Brain microvascular endothelial cell (primary cell): ENCODE data around the gene ZNF207.

Source experiments
- DNase-seq: peaks from one replicate; pipeline ENCODE4 v3.0.0-alpha.2; 2020
- H3K27ac ChIP-seq: fragments of 250-450 bp; sonication (Bioruptor Pico); 2 replicates; pipeline ENCODE4 v1.5.1; 2020; ENCODE audit warnings: mild to moderate bottlenecking, moderate library complexity
- H3K27me3 ChIP-seq: fragments of 250-450 bp; sonication (Bioruptor Pico); replicated peaks from 2 replicates; pipeline ENCODE4 v1.5.1; 2020; ENCODE audit warnings: mild to moderate bottlenecking
- H3K36me3 ChIP-seq: fragments of 250-450 bp; sonication (Bioruptor Pico); replicated peaks from 2 replicates; pipeline ENCODE4 v1.5.1; 2020; ENCODE audit warnings: mild to moderate bottlenecking
- H3K4me3 ChIP-seq: 2 replicates; pipeline ENCODE4 v1.5.1; 2011; ENCODE audit warnings: low read depth, mild to moderate bottlenecking, control low read depth, low read length, moderate library complexity
- in situ Hi-C: cut with HindIII; loops from 2 replicates; pipeline ENCODE4 v1.10.0; 2017; ENCODE audit warnings: low sequenced_read_pairs, low pct_ligation_motif_present
- TF ChIP-seq, protein P1 (sequence below): IDR thresholded peaks from 2 replicates; pipeline ENCODE4 v1.5.1; 2011; ENCODE audit warnings: low read depth, mild to moderate bottlenecking, moderate library complexity, low read length, control low read depth, inconsistent platforms; ENCODE audit errors: missing control alignments

ZNF207 gene

DNA sequence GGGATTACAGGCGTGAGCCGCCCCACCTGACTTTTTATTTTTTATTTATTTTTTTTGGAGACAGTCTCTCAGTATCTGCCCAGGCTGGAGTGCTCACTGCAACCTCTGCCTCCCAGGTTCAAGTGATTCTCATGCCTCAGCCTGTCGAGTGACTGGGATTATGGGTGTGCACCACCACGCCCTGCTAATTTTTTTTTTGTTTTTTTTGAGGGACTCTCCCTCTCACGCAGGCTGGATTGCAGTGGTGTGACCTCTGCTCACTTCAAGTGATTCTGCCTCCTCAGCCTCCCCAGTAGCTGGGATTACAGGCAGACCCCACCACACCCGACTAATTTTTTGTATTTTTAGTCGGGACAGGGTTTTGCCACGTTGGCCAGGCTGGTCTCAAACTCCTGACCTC is 7.7 kb downstream of the ZNF207 start:
- in situ Hi-C loops: no loop called here
- no peak for DNase-seq
- no peaks in the 10 kb centered on the region for H3K27me3 ChIP-seq
- no peak overlapping the region for H3K27ac ChIP-seq
- peaks cover 68% of the 10 kb centered on the region for H3K36me3 ChIP-seq
- no peak overlapping the region for H3K4me3 ChIP-seq
- TF ChIP-seq, protein P1, sequence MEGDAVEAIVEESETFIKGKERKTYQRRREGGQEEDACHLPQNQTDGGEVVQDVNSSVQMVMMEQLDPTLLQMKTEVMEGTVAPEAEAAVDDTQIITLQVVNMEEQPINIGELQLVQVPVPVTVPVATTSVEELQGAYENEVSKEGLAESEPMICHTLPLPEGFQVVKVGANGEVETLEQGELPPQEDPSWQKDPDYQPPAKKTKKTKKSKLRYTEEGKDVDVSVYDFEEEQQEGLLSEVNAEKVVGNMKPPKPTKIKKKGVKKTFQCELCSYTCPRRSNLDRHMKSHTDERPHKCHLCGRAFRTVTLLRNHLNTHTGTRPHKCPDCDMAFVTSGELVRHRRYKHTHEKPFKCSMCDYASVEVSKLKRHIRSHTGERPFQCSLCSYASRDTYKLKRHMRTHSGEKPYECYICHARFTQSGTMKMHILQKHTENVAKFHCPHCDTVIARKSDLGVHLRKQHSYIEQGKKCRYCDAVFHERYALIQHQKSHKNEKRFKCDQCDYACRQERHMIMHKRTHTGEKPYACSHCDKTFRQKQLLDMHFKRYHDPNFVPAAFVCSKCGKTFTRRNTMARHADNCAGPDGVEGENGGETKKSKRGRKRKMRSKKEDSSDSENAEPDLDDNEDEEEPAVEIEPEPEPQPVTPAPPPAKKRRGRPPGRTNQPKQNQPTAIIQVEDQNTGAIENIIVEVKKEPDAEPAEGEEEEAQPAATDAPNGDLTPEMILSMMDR: no peak

DNA sequence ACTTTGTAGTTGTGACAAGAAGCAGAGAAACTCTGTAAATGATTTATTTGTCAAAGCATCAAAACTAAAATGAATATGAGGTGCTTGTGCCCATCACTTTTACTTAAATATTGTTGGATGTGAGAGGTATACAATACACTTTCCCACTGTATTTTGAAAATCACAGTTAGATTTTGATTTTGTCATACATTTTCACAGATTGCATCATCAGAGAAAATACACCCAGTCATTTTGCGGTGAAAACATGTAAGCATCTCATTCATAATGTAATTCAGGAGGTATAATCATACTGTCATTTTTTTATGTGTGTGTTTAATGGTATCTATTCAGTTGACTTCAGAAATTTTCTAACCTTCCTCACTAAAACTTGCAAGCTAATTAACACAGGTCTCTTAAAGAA is 11.3 kb downstream of the ZNF207 start:
- Histone ChIP-seq H3K27me3 (no peaks in the 10 kb centered on the region), H3K36me3 (peaks cover 71% of the 10 kb centered on the region), H3K27ac (no peak overlapping the region), H3K4me3 (no peak overlapping the region)
- TF ChIP-seq, protein P1: no peak
- in situ Hi-C loops: no loop called here
- no peak for DNase-seq

DNA sequence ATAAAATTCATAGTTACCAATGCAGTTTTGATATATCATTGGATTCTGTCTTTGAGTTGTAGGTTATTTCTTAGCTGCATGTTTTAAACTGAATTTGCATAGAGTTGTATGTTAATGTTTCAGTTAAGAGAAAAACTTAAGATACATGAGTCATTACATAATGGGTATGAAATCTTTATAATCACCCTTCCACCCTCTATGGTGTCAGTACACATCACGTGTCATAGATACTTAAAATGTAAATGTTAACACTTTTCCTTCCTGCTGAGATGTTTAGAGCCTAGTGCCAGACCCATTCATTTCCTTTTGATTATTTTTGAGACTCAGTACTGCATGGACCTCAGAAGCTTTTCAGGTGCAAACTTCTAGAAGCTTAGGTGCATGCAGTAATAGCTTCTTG is 20.5 kb downstream of the ZNF207 start:
- in situ Hi-C loops: no loop called here
- H3K4me3 ChIP-seq: no peak overlapping the region

DNA sequence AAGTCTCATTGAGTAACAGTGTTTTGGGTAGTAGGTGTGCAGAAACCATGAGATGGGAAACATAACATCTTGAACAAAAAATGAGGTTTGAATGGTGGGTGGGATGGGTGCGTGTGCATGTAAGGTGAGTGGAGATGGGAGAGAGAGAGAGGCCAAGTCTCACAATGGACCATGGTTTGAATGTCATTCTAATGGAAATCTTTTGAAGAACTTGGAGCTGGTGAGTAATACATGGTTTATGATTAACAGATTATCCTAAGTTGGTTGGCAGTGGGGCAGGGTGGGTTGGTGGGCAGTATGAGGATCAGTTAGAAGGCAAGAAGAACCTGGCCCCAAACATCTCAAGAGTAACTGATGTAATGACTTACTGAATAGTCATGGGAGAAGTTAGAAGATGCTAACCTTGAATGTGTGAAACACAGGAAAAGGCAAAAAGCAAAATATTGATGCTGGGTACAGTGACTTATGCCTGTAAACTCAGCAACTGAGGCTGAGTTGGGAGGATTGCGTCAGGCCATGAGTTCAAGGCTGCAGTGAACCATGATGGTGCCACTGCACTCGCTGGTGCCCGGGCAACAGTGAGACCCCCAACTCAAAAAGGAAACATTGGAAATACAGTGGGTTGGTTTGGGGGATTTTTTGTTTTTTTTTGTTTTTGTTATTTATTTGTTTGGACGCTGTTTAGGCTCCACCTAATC is 32.7 kb downstream of the ZNF207 start:
- in situ Hi-C loops: no loop called here
- no peak for DNase-seq
- Histone ChIP-seq H3K36me3 (peaks cover 37% of the 10 kb centered on the region), H3K4me3 (no peak overlapping the region), H3K27me3 (no peaks in the 10 kb centered on the region), H3K27ac (no peak overlapping the region)
- TF ChIP-seq, protein P1: no peak

More for the DNA sequence above, 20.5 kb downstream of the ZNF207 start:
- Histone ChIP-seq H3K27me3 (no peaks in the 10 kb centered on the region), H3K27ac (no peak overlapping the region), H3K36me3 (peaks cover 90% of the 10 kb centered on the region)
- TF ChIP-seq, protein P1: no peak
- no peak for DNase-seq

DNA sequence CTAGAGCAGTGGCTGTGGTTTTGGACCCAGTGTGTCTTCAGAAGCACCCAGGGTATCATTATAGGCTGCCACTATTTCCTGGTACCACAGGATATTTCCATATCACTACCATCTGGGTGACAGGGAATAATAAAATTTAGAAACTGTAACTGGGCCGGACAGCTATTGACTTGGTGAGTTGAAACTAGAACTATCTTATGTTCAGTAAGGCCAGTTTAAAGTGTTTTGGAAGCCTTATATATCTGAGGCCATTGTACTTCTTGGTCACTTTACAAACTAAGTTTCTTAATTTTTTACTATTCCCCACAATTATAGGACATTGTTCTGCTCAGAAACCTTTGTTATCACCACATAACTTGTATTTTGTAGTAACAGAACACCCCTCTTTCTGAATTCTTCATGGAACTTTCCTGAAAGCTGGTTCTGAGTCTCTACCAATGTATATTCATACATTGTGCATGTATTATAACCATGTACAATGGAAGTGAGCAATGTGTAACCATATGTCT is 34.0 kb downstream of the ZNF207 start:
- Histone ChIP-seq H3K27ac (no peak overlapping the region), H3K27me3 (no peaks in the 10 kb centered on the region), H3K4me3 (no peak overlapping the region), H3K36me3 (peaks cover 25% of the 10 kb centered on the region)
- in situ Hi-C loops: no loop called here
- no peak for DNase-seq
- TF ChIP-seq, protein P1: no peak

DNA sequence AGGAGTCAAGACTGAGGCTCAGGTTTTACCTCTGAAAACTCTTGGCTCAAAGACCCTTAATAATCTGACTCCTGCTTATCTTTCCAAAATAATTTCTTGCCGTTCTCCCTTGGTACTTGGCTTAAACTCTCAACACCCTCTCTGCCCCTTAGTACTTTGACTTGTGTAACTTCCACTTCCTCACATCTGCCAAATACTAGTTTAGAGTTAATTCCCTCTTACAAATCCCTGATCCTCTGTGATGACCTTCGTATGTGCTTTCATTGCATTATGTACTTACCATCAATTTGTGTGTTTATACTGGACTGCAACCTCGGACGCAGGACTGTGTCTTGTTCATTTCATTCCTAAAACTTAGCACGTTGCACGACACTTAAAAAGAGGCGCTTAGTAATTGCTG is 35.2 kb downstream of the ZNF207 start:
- no peak for DNase-seq
- in situ Hi-C loops: no loop called here
- Histone ChIP-seq H3K4me3 (no peak overlapping the region), H3K27me3 (no peaks in the 10 kb centered on the region), H3K27ac (no peak overlapping the region), H3K36me3 (peaks cover 16% of the 10 kb centered on the region)
- TF ChIP-seq, protein P1: no peak
